Measurements from ENCODE around the gene ACVR1.
"Not testable (repeated sequence)": the region's sequence is repeated elsewhere in the genome, so short reads cannot be mapped to it uniquely, and the experiment has no call there.

Gene ACVR1

DNA sequence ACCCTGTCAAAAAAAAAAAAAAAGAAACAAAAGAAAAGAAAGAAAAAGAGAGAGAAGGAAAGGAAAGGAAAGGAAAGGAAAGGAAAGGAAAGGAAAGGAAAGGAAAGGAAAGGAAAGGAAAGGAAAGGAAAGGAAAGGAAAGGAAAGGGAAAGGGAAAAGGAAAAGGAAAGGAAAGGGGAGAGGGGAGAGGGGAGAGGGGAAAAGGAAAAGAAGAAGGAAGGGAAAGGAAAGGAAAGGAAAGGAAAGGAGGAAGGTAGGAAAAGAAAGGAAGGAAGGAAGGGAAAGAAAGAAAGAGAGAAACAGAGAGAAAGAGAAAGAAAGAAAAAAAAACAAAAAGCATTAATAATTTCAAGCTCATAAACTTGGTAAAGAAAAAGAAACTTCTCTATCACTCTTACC lies 49.5 kb downstream of the ACVR1 start:
- DNase-seq (ENCODE audit: low read depth), result not testable (repeated sequence)

DNA sequence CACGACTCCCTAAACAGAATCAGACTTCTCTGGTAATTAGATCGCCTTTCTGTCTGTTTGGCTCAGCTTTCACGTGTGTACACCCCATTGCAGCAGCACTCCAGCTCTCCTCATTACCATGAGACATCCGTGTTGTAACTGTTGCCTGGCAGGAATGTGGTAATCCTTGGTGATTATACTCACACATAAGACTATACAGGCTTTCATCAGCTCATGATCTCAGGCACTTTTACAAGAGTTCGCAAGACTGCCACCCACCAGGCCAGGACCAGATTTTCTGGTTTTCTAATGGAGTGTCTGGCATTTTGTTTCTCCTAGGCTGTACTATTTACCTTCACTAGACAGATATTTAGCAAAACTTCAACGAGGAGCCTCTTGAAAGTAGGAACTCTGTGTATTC lies 50.2 kb downstream of the ACVR1 start:
- peak; percentile 70 for DNase-seq (ENCODE audit: low read depth)

DNA sequence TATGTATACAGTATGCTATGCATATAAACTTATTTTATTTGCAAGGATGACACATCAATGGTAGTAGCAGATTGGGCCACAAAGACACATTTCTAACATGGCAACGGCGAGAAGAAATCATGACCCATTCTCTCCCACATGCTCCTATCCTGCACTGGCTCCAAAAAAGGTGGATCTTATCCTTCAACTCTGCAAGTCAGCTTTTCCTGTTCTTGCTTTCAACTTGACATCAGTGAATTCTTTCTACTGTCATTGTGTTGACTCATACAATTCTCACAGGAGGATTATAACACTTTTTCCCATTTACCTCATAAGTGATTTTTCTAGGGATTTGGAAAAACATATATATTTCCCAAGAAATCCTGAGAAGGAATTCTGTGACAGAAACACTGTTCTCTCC lies 53.1 kb downstream of the ACVR1 start:
- no peak for DNase-seq (ENCODE audit: low read depth)

DNA sequence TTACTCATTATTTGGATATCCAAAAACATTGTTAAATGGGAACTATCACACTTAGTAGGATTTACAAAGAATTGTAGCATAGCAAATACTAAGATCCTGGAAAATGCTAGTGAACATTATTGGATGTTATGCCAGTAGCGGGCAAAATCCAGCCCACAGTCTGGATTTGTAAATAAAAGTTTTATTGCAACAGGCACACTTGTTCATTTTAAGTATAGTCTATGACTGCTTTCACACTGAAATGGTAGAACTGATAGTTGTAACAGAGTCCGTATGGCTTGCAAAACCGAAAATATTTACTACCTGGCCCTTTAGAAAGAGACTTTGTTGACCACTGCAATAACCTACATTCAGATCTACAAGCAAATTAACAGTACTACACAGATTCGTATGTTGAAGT lies 53.6 kb downstream of the ACVR1 start:
- DNase-seq (ENCODE audit: low read depth), result no peak

DNA sequence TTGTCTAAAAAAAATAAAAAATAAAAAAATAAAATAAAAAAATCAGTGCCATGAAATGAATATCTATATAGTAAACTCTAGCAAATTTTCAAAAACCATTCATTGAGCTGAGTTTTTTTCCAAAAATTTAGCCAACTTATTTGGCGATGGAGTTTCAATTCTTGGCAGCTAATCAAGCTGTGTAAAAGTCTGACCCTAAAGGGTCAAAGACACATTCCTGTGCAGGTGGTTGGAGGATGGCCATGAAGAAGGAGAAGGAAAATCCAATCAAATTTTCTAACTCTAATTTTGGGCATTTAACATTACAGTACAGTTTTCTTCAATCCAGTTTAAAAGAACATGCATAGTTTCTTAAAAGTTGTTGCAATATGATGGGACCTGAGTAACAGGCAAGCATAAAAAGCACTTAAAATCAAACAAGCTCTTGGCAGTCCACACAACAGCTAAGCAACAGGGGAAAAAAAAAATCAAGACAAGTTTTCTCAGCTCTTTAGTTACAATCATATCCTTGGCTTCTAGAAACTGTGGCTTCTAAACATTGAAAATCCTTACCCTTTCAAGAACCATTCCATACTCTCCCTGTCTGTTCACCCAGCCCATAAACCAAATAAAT lies 54.5 kb downstream of the ACVR1 start:
- no peak for DNase-seq (ENCODE audit: low read depth)

DNA sequence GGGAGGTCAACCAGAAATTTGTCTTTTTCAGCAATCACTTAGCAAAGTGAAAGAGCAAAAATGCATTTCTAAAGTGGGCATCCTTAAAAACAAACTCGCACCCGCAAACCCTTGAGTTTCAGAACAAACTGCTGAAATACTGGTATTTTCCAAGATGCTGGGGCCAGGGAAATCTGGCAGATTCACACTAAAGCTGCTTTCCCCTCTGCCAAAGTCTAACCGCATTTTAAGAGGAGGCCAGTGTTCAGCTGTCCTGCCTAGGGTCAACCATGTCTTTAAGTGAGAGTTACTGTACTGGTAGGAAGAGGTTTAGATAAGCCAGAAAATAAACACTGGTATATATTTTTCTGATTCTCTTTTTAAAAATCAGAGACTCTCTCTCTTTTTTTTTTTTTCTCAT lies 55.9 kb downstream of the ACVR1 start:
- DNase-seq (ENCODE audit: low read depth), result no peak

DNA sequence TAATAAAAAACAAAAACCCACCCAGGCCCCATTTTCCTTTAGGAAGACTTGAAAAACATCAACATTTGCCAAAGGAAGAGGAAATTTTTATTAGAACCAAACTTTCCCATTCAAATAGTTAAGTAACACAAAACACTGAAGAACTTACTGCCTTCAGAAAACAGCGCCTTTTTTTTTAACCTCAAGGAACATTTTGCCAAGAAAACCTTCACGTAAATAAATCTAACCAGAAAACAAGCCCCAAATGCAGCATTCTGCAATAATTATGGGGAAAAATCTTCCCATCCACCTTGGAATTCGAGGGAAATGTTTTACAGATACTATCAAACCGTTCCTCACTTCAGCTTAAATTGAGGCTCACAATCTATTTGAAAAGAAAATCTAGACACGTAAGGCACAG lies 56.4 kb downstream of the ACVR1 start:
- DNase-seq (ENCODE audit: low read depth), result no peak

DNA sequence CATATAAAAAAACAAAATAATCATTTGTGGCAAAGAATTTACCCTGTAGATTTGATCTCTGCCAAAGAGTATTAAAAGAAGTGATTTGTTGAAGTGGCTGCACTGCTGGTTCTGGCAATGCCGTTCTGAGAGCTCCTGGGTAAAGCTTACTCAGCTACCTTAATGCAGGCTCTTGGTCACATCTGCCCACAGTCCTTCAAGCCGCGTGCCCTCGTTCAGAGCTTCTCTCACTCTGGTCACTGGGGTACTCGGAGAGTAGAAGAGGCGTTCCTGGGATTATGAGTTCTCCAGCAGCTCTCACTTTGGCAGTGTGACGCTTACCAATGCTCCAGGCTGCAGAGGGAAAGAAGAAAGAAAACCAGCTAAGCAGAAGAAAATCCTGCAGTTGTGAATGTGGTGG lies 57.9 kb downstream of the ACVR1 start:
- no peak for DNase-seq (ENCODE audit: low read depth)

DNA sequence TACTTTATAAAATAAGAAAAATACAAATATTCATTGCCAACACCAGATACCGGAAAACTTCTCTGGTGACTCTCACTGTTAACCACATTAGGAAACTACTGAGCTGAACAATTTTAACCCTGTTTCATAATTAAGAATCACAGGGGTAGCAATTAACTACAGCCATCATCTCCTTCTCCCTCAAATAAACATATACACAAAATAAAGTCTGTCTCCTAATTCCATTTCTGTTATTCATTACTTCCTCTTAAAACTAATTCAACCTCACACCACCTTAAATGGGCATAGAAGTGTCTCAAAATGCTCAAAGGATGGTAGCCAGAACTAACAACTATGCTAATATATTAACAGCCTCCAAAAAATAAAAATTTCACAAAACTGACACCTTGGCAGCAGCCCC lies 60.7 kb downstream of the ACVR1 start:
- no peak for DNase-seq (ENCODE audit: low read depth)

DNA sequence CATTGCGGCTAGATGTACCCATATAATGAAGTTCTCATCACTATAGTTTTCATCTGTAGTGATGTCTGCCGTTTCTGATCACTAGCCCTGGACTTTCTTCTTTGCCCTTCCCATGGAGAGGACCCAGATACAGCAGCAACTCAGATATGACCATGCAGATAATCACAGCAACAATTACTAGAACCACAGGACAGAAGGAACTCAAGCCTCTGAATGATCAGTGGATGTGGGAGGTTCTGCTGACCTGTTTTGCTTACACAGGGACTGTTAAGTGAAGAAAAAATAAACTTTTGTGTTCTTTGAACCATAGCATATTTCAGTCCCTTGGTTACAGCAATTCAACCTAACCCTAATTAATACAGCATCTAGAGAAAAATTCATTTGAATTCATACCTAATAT lies 62.7 kb downstream of the ACVR1 start:
- no peak for DNase-seq (ENCODE audit: low read depth)

DNA sequence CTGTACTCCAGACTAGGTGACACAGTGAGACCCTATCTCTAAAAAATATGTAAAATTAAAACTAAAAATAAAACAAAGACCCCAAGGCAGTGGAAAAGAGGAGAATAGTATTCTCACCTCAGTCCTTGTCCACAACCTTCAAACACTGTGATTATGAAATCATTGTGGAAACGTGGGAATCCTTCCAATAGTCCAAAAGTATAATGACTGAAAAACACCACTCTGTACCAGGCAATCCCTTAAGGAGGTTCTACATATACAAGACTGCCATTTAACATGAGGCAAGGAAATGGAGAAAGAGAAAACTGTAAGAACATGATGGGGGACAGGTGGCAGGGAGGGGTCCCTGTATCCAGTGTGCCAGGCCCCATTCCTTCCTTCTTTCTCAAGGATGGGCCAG lies 66.1 kb downstream of the ACVR1 start:
- no peak for DNase-seq (ENCODE audit: low read depth)

DNA sequence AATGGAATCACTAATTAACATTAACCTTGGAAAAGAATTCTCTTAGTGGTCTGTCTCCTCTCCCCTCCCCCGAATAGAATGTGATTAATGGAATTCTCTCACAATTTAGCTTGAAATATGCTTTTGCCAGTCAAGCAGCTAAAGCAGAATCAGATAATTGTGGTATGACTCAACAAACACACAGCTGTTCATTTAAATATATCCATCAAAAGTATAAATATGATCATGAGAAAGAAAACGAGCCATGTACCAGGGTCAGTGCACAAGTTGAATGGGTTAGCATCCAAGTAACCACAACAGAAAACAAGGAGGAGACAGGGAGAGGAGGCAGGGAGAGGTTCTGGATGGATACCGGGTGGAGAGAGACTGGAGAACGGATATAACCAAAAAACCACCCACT lies 66.9 kb downstream of the ACVR1 start:
- no peak for DNase-seq (ENCODE audit: low read depth)

DNA sequence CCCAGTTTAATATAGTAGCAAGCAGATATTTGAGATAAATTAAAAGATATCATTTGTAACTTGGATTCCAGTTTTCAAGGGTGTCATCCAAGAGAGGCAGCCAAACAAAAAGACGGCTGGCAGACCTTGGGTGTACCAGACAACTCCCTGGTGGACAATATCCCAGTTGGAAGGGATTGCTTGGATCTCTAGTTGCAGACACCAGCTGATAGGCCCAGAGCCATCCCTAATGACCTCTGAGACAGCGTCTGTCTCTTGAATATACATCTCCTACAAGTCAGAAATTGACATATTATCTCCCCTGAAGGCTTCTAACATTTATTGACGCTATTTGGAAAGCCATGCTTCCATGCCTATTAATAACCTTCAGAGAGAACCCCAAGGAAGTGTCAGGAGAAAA lies 67.7 kb downstream of the ACVR1 start:
- DNase-seq (ENCODE audit: low read depth), result no peak

DNA sequence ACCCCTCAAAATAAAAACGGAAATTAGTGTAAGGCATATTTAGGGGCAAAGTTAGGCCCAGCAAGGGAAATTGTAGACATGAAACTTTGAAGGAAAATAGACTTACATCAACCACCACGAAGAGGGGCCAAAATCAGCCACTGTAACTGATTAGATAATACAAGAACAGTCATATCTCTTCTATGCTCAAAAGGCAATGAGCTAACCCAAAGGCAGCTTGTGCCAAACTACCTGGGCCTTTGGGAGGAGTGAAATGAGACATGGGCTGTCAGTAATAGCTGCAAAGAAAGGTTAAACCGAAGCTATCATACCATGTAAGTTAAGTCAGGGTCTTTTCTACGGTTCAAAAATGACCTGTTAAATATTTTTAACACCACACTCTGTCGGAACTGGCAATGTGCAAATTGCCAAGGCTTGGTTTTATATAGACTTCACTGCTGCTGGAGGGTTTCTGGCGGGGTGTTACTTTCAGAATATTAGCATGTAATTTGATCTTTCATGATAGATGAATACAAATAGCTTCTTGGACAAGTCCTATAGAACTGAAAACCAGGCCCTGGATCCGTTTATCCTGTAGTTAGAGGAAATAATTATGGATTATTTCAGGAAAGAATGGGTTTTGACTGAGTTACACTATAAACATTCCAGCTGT lies 69.6 kb downstream of the ACVR1 start:
- no peak for DNase-seq (ENCODE audit: low read depth)

DNA sequence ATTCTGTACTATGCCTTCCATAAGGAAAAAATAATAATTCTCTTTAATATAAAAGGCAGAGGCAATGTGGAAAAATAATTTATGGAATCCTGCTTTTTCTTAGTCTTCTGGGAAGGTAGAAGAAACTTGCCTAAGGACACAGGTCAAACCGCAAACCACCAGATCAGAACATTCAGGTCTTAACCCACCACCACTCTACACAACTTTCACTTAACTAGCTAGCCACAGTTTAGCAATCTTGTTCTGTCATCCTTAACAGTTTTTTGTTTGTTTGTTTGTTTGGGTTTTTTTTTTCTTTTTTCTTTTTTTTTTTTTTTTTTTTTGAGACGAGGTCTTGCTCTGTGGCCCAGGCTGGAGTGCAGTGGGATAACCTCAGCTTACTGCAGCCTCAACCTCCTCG lies 70.6 kb downstream of the ACVR1 start:
- no peak for DNase-seq (ENCODE audit: low read depth)

DNA sequence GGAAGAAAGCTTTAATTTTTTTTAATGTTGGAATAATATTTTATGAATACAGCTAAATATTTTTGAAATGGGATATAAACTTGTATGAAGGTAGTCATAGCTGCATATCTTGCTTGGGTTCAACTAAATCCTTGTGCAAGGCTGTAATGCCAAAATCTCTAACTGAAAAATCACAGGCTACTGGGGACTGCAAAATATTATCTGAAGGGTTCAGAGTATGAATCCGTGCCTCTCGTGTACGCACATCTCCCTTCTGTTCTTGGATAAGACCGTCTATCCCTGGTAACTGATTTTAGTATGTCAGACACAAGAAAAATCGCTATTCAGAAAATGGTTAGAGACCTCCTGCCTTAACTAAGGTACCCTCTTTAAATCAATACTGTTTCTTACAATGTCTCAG lies 71.8 kb downstream of the ACVR1 start:
- no peak for DNase-seq (ENCODE audit: low read depth)

DNA sequence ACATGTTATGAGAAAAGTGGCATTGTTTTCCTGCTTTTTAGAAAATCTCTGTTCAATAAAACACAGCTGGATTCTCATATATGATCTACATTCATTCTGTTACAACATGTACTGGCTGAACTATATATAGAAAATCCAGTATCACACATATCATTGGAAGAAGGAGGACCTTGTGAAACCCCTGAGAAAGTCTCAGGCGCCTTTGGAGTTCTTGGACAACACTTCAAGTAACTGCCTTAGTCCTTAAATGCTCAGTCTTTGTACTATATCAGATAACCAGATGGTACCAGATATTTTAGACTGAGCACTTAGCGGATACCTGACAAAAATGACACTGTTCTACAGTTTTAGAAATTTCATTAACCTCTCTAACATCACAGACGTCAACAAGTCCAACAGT lies 72.2 kb downstream of the ACVR1 start:
- DNase-seq (ENCODE audit: low read depth), result no peak

DNA sequence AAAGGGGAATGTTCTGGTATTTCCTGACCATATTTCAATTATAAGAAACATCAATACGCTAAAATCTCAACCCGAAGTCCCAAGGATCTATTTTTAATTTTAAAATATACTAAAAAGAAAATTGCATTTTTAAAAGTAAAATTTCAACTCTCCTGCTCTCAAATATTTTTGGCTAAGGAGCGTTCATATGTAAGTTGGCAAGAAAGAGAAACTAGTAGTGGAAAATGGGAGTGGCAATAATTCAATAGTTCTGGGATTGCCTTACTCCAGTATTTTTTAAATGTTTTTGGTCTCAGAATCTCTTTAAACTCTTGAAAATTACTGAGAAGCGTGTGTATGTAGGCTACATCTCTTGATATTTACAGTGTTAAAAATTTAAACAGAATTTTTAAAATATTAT lies 72.7 kb downstream of the ACVR1 start:
- no peak for DNase-seq (ENCODE audit: low read depth)

DNA sequence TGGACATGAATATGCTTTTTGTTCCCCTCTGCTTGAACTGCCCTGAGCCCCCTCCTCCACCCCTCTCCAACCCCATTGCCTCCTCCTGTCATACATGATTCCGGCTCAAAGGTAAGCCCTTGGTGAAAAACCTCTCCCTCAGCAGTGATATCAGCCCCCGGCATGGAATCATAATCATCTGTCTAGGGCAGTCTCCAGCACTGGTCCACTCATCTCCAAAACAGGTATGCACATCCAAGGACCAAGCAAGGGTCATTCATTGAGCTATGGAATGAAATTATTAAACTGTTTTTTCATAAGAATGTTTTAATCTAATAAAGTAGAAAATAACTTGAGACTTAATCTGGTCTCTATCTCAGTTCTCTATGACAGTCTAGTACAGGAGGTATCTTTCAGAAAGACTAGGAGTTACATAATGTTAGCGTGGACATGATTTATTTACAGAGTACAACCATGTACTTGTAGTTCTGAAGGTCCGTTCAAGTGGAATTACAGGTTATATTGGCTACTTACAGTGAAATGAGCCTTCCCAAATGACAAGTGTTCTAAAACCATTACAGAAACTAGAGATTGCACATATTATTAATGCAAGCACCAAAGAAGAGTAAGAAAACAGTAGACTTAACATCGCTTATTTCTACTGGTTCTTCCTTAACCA lies 75.2 kb downstream of the ACVR1 start:
- DNase-seq (ENCODE audit: low read depth), result no peak

DNA sequence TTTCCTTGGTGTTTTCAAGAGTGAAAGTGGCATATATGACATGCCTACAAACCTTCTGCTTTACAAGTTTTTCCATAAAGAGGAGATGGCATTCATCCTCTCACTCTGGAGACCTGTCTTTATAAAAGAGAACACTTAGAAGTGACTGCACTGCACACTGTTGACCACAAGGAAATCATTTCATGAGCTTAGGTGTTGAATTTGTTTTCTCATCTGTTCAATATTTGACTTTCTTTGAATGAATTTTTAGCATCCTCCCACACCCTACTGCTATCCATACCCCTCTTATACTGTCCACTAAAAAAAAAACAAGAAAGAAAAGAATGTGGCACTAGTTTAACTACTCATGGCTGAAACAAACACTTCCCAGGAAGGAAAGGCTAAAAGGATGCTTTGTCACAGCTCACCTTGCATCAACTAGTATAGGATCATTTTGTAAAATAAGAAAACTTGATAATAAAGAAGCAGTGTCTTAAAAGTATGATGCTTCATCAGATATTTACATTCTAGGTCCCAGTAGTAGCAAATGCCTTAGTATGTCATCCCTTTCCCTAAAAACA lies 83.0 kb downstream of the ACVR1 start:
- DNase-seq (ENCODE audit: low read depth), result no peak

DNA sequence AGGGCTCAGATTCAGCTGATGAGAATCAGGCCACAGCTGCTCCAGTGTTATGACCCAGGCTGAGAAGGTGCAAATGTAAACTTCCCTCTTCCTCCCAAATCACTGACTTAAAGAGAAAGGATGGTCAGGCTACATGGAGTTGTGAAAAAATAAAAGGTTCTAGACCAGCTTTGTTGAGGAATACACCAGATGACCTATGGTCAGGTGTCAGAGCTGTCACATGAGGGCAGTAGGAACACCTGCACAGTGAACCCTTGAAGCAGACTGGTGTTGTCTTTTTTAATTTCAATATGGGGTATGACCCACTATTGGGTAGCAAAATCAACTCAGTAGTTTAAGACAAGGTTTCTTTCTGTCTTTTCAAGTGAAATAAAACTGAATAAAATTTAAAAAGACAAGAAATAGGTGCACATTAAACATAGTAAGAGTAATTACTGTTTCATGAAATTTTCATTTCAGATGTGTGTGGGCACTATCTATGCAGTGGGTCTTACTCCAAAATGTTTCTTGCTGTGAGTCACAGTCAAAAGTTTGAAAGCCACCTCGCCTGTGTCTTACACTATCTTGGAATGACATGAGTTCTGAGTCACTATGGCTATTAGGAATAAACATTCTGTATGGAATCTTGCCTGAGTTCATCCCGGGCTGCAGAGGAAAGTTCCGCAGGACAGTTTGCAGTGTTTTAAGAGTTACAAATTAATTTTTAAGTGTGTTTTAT lies 83.6 kb downstream of the ACVR1 start:
- no peak for DNase-seq (ENCODE audit: low read depth)

DNA sequence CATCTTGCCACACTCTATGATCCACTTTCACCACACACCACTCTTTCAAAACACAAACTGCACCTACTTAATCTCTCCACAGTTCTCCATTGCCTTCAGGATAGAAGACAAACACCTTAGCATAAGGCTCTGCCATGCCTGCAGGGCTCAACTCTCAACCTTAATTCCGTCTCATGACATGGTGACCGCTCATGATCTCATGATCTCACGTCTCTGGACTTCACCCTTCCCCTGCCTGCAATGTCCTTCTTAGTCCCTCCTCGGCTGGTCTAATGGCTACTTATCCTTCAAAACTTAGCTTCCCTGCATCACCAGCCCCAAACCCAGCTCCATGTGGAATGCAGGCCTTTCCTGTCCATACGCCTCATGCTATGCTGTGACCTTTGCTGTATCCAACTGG lies 85.3 kb downstream of the ACVR1 start:
- no peak for DNase-seq (ENCODE audit: low read depth)

DNA sequence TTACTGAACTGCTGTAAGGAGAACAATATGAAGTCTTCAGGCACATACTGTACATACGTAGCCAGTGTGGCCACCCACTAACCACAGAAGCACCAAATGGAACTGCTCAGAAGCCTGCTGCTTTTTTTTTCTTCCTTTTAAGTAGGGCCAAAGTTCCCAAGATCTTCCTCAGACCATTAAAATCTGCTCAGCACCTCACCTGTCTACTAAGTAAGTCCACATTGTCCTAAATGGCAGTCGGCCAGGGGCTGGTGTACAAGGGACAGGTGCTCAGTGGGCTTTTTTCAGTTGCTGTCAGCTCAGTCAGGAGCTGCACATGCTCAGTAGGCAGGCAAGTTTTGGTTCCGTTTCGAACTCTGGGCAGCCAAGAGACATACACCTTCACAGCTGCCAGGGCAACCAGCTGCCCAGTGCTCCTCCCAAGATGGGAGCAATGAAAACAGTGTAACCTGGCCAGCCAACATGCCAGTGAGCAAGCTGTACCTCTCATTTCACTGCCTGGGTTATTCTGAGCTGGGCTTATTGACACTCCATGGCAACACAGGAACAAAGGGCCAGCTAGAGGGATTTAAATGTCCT lies 86.1 kb downstream of the ACVR1 start:
- no peak for DNase-seq (ENCODE audit: low read depth)
